ENCODE results near the gene WDPCP. TPM values are rescaled to one million over a fixed set of nuclear protein-coding genes. Genes with fewer than 3 reads are reported as not detected.

Gene WDPCP
- total and polyA plus RNA-seq, 2 of the 13 experiments (the other 11 are each of a cell fraction or from before 2014, with no cell fraction given) = 2.9 to 5.2 TPM

- no peak for TF ChIP-seq ZUFSP (CRISPR knock-in tag; IDR thresholded peaks at IDR 0.05; ENCODE audit: borderline replicate concordance)
- TF ChIP-seq NBN (conservative IDR thresholded peaks at IDR 0.05) = no peak
- TF ChIP-seq ZNF275 (CRISPR knock-in tag; IDR thresholded peaks at IDR 0.05; ENCODE audit: borderline replicate concordance) = no peak
- 0 out of 2 replicates have a peak, but pooled peaks have one; percentile 66 for TF ChIP-seq MIXL1 (CRISPR knock-in tag; IDR thresholded peaks at IDR 0.05)
- no peak for TF ChIP-seq HOXA9 (CRISPR knock-in tag; IDR thresholded peaks at IDR 0.05; ENCODE audit: borderline replicate concordance)
- no peak for TF ChIP-seq CENPX (CRISPR knock-in tag; IDR thresholded peaks at IDR 0.05)
- no peak for TF ChIP-seq ZNF10 (CRISPR knock-in tag; IDR thresholded peaks at IDR 0.05; ENCODE audit: borderline replicate concordance, low read depth)
- no peak for TF ChIP-seq ZNF704 (CRISPR knock-in tag; IDR thresholded peaks at IDR 0.05; ENCODE audit: borderline replicate concordance)
- no peak for TF ChIP-seq ZFP1 (CRISPR knock-in tag; IDR thresholded peaks at IDR 0.05)
- no peak for TF ChIP-seq TBP (CRISPR knock-in tag; IDR thresholded peaks at IDR 0.05)
- TF ChIP-seq RFX1 (IDR thresholded peaks at IDR 0.05) = no peak
- no peak for TF ChIP-seq HOXD1 (CRISPR knock-in tag; IDR thresholded peaks at IDR 0.05)
- no peak for TF ChIP-seq ZFP36 (IDR thresholded peaks at IDR 0.05; ENCODE audit: borderline replicate concordance, low read depth, low read length, partially characterized antibody)
- TF ChIP-seq SKIL (CRISPR knock-in tag; IDR thresholded peaks at IDR 0.05; ENCODE audit: borderline replicate concordance) = no peak
- TF ChIP-seq FOXA1 (IDR thresholded peaks at IDR 0.05) = no peak
- TF ChIP-seq FOXA1 (CRISPR knock-in tag; IDR thresholded peaks at IDR 0.05) = peak; percentile 56; the same call in 1 of the 2 replicates
- TF ChIP-seq KAT8 (CRISPR knock-in tag; IDR thresholded peaks at IDR 0.05) = peak; percentile 51; the same call in 1 of the 2 replicates
- no peak for TF ChIP-seq BCL3 (CRISPR knock-in tag; IDR thresholded peaks at IDR 0.05)
- TF ChIP-seq KLF16 (CRISPR knock-in tag; IDR thresholded peaks at IDR 0.05) = 0 out of 4 replicates have a peak, but pooled peaks of 1 of the 2 experiments have one; percentile 19
- peak; percentile 37; the same call in 1 of the 2 replicates for TF ChIP-seq RXRB (CRISPR knock-in tag; IDR thresholded peaks at IDR 0.05; ENCODE audit: borderline replicate concordance)
- TF ChIP-seq HNF4A (CRISPR knock-in tag; IDR thresholded peaks at IDR 0.05) = no peak; the same call in 1 of the 2 replicates
- no peak for TF ChIP-seq ZNF274 (CRISPR knock-in tag; IDR thresholded peaks at IDR 0.05)
- no peak for TF ChIP-seq FOSL1 (CRISPR knock-in tag; IDR thresholded peaks at IDR 0.05; ENCODE audit: borderline replicate concordance)
- peak; percentile 33; the same call in 1 of the 2 replicates for TF ChIP-seq SAP130 (CRISPR knock-in tag; IDR thresholded peaks at IDR 0.05; ENCODE audit: low read depth)
- no peak for TF ChIP-seq SRSF1 (optimal IDR thresholded peaks at IDR 0.05; ENCODE audit: low read depth, low read length)
- TF ChIP-seq POLR2A (IDR thresholded peaks at IDR 0.05; ENCODE audit: insufficient read depth in 1 of 2, low read depth in 2 of 2, low read length in 2 of 2) = no peak
Observed at GRCh38 chr2:63189026-63189425, 399.3 kb downstream of the WDPCP start (continued).

Measured in HepG2 (cell line).